HG03354 (cell line): ENCODE data around the gene LYG2.
"Not testable (repeated sequence)": the region's sequence is repeated elsewhere in the genome, so short reads cannot be mapped to it uniquely, and the experiment has no call there.

Source experiments
- ATAC-seq: cut with Tn5 transposase; IDR thresholded peaks from one replicate; pipeline ENCODE4 v1.9.1; 2021; ENCODE audit warnings: mild to moderate bottlenecking; ENCODE audit not compliant: unreplicated experiment, poor library complexity, severe bottlenecking

LYG2 gene

GRCh38 chr2:99205491-99205890, 50.0 kb downstream of the LYG2 start:
- no peak for ATAC-seq

DNA sequence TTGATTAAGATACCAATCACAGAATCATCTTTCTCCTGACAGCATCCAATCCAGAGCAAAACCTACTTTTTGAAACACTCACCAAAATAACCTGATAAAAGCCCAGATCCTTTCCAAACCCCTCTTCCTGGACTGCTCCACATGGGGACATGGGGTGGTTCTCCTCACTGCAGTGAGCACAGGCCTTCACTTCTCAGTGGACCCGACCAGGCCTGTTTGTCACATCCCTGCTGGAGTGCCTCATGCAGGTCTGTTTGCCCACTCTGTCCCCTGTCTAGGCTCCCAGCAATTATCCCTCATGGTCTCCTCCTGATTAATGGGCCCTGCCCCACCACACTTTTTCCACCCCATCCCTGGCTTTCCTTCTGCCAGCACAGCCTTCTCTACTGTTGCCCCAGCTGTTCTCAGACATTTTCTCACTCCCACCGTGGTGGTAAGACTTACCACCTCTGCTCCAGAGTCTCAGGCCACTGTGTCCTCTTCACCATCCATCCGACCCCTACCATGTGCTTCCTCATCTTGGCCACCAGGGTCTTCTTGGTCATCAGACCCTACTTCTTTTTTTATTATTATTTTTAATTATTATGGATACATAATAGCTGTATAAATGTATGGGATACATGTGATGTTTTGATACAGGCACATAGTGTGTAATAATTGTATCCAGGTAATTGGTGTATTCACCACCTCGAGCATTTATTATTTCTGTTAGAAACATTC, 53.3 kb downstream of the LYG2 start:
- no peak for ATAC-seq

- ATAC-seq = no peak
Observed at GRCh38 chr2:99200076-99200800, 55.2 kb downstream of the LYG2 start.

DNA sequence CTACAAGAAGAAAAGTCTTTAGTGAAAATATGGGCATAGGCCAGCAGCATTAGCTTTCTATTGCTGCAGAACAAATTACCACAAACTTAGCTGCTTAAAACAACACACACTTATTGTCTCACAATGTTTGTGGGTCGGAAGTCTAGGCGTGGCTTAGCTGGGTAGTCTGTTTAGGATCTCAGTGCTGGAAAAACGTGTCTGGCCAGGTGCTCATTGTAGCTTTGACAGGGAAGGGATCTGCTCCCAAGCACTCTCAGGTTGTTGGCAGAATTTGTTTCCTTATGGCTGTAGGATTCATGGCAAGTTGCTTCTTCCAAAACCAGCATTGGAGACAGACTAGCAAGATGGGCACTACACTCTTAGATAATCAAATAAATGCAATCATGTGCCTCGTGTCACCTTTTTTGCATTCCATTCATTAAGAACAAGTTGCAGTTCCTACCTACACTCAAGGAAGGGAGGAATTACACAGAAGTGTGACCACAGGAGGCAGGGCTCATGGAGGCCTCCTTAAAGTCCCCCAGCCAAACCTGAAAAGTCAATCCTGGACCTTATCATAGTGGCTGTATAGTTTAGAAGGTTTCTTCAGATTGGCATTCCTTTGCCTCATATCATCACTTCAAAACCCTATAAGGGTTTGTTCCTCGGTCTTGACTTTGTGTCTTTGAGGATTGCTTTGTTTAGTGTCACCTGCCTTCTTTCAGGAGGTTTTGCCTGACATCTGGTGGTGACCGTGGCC, 57.2 kb downstream of the LYG2 start:
- ATAC-seq = no peak

GRCh38 chr2:99192364-99192763, 63.1 kb downstream of the LYG2 start:
- not testable (repeated sequence) for ATAC-seq
